OCI-LY7 (cell line): ENCODE measurements around the gene ANKH. TPM values are rescaled to one million over a fixed set of nuclear protein-coding genes. Genes with fewer than 3 reads are reported as not detected.

ENCODE experiments used
- BruUV-seq: library from RNA; stranded (reverse); fragments of 400-500 nt; replicated peaks from 2 replicates; lab custom pipeline; 2021; lab: Mats Ljungman, UMichigan
- CTCF ChIA-PET: fragments of 300-600 bp; sonication (Branson Sonifier 250); formaldehyde crosslinking; loops from one replicate; lab custom pipeline; 2022; ENCODE audit warnings: antibody characterized with exemption; ENCODE audit not compliant: unreplicated experiment; lab: Charles Lee
- POLR2A ChIA-PET: fragments of 300-600 bp; sonication (Branson Sonifier 250); formaldehyde crosslinking; loops from one replicate; lab custom pipeline; 2022; ENCODE audit warnings: antibody characterized with exemption; lab: Charles Lee
- DNase-seq: peaks from one replicate; pipeline ENCODE4 v3.0.0-alpha.2; 2015; ENCODE audit warnings: low spot score
- H2AFZ ChIP-seq: fragments of 200-600 bp; sonication (generic), shearing (Covaris generic); 2 replicates; pipeline ENCODE4 v1.6.1; 2014; ENCODE audit warnings: mild to moderate bottlenecking, antibody characterized with exemption, low read length, moderate library complexity
- H3K27ac ChIP-seq: fragments of 200-600 bp; sonication (generic); 2 replicates; pipeline ENCODE4 v1.5.1; 2014; ENCODE audit warnings: mixed run types, low read depth, mild to moderate bottlenecking, moderate library complexity, low read length, inconsistent platforms; ENCODE audit not compliant: poor library complexity, severe bottlenecking
- H3K36me3 ChIP-seq: fragments of 200-600 bp; sonication (generic); 2 replicates; pipeline ENCODE4 v1.6.1; 2014; ENCODE audit warnings: mild to moderate bottlenecking, antibody characterized with exemption, low read length, moderate library complexity, mixed read lengths; ENCODE audit not compliant: insufficient read depth
- H3K4me1 ChIP-seq: fragments of 200-600 bp; sonication (generic); 2 replicates; pipeline ENCODE4 v1.5.1; 2014; ENCODE audit warnings: mild to moderate bottlenecking, low read length; ENCODE audit not compliant: insufficient read depth, poor library complexity, severe bottlenecking
- H3K4me2 ChIP-seq: fragments of 200-600 bp; sonication (generic); 2 replicates; pipeline ENCODE4 v1.6.1; 2014; ENCODE audit warnings: mild to moderate bottlenecking, low read length
- H3K4me3 ChIP-seq: fragments of 200-600 bp; sonication (generic); 2 replicates; pipeline ENCODE4 v1.5.1; 2014; ENCODE audit warnings: mild to moderate bottlenecking, low read depth, low read length; ENCODE audit not compliant: poor library complexity, severe bottlenecking
- H3K79me2 ChIP-seq: fragments of 200-600 bp; sonication (generic); 2 replicates; pipeline ENCODE4 v1.6.1; 2016; ENCODE audit warnings: low read depth, mild to moderate bottlenecking, low read length, moderate library complexity, mixed read lengths; ENCODE audit not compliant: insufficient read depth
- H3K9me2 ChIP-seq: fragments of 200-600 bp; sonication (generic); 2 replicates; pipeline ENCODE4 v1.6.1; 2016; ENCODE audit warnings: mild to moderate bottlenecking, low read length, mixed read lengths; ENCODE audit not compliant: insufficient read depth
- H3K9me3 ChIP-seq: fragments of 200-600 bp; sonication (generic); 2 replicates; pipeline ENCODE4 v1.6.1; 2014; ENCODE audit warnings: mild to moderate bottlenecking, mixed run types, low read length, mixed read lengths
- H4K20me1 ChIP-seq: fragments of 200-600 bp; sonication (generic); 2 replicates; pipeline ENCODE4 v1.6.1; 2014; ENCODE audit warnings: mild to moderate bottlenecking, antibody characterized with exemption, low read length, moderate library complexity, mixed read lengths; ENCODE audit not compliant: insufficient read depth
- EZH2phosphoT487 ChIP-seq: fragments of 200-600 bp; sonication (generic); IDR thresholded peaks from 2 replicates; pipeline ENCODE4 v1.6.1; 2018; ENCODE audit warnings: low read depth, borderline replicate concordance, mild to moderate bottlenecking, mixed run types, antibody characterized with exemption, low read length, moderate library complexity, mixed read lengths
- intact Hi-C: fragments of 100-400 bp; cut with micrococcal nuclease; formaldehyde crosslinking; loops from one replicate; pipeline ENCODE4 v1.10.0; 2022; ENCODE audit not compliant: unreplicated experiment
- total RNA-seq, 2 experiments: library from RNA; depleted of rRNA in 1 of 2; stranded (reverse); fragments of >200 nt in 1 of 2; shearing (Covaris generic) in 1 of 2; gene quantifications; 2 replicates each; pipeline ENCODE4 v1.2.3, GENCODE V29; 2014 to 2022
- TF ChIP-seq, protein P1 (sequence below): fragments of 200-600 bp; sonication (generic); conservative IDR thresholded peaks from 2 replicates; pipeline ENCODE4 v1.5.1; 2014; ENCODE audit warnings: mild to moderate bottlenecking, antibody characterized with exemption, low read length, moderate library complexity, mixed read lengths

The ANKH gene
- total RNA-seq, 2 experiments from 2014 or later: 23.1 to 80.4 TPM

DNA sequence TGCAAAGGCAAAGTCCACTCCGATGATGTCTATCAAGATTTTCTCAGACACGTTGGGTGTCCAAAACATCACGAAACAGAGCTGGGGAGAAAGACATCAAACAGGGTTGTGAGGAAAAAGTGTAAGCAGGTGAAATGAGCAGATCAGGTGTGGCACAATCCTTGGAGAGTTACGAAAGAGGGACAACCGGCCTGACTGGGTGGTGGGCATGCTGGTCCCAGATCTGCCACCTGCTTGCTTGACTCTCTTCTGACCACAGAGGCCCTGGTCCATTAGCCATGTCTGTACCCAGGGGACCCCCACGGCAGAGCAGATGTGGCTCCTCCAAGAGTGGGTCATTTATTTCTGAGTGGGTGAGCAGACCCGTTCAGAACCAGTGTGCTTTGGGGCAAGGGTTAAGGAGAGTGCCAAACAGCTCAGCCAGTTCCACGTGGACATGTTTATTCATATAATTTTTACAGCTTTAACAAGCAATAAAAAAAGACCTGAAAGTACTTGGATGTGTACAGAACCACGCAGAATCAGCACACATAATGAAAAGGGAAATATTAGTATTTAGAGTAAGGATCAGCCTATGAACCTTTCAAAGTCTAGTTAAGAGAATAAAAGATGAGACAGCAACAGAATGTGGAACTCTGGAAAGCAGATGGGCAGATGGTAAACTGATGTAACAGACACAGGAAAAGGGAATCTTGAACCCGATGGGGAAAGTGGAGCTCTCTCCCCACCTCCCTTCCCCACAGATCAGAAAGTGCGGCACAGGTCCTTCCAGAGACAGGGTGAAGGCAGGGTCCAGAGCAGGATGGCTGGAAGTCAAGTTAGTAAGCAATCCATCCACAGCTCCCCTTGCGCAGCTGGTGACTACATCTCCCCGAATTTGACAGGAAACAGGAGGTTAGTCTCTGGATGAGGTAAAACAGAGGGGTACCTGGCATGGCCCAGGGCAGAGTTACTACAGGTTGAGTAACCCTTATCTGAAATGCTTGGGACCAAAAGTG is 154.5 kb downstream of the ANKH start:
- no TSS peak for BruUV-seq
- ChIA-PET POLR2A (no interaction called here), CTCF (no interaction called here)
- no peaks in the 10 kb centered on the region for H3K79me2 ChIP-seq
- no peak overlapping the region for H2AFZ ChIP-seq
- no peak overlapping the region for H3K27ac ChIP-seq
- H3K36me3 ChIP-seq: peaks cover 51% of the 10 kb centered on the region
- no peaks in the 10 kb centered on the region for H4K20me1 ChIP-seq
- TF ChIP-seq, protein P1, sequence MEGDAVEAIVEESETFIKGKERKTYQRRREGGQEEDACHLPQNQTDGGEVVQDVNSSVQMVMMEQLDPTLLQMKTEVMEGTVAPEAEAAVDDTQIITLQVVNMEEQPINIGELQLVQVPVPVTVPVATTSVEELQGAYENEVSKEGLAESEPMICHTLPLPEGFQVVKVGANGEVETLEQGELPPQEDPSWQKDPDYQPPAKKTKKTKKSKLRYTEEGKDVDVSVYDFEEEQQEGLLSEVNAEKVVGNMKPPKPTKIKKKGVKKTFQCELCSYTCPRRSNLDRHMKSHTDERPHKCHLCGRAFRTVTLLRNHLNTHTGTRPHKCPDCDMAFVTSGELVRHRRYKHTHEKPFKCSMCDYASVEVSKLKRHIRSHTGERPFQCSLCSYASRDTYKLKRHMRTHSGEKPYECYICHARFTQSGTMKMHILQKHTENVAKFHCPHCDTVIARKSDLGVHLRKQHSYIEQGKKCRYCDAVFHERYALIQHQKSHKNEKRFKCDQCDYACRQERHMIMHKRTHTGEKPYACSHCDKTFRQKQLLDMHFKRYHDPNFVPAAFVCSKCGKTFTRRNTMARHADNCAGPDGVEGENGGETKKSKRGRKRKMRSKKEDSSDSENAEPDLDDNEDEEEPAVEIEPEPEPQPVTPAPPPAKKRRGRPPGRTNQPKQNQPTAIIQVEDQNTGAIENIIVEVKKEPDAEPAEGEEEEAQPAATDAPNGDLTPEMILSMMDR: no peak
- no peak for TF ChIP-seq EZH2phosphoT487
- H3K4me3 ChIP-seq: no peak overlapping the region
- DNase-seq: no peak
- intact Hi-C loops: no loop called here
- no peaks in the 10 kb centered on the region for H3K9me3 ChIP-seq
- H3K4me2 ChIP-seq: no peak overlapping the region
- no peaks in the 10 kb centered on the region for H3K4me1 ChIP-seq
- no peaks in the 10 kb centered on the region for H3K9me2 ChIP-seq

DNA sequence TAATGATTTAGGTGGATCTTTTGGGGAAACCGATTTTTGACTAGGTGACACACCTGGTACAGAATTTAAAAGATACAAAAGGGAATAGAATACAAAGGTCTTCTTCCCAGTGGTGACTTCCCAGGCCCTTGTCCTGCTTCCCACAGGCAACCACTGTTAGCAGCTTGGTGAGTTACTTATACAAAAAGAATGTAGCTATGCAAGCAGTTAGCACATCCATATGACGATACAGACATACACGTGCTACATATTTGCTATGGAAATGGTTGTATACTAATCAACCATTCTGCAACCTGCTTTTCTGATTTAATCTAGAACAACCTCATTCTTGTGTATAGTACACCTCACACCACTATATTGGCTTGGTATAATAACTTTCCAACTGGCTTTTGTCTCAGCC is 156.1 kb downstream of the ANKH start:
- Histone ChIP-seq H3K27ac (no peak overlapping the region), H3K36me3 (peaks cover 66% of the 10 kb centered on the region)
- CTCF ChIA-PET: no interaction called here

More for the DNA sequence above, 156.1 kb downstream of the ANKH start:
- H3K4me1 ChIP-seq: no peaks in the 10 kb centered on the region
- no peaks in the 10 kb centered on the region for H4K20me1 ChIP-seq
- H3K4me3 ChIP-seq: no peak overlapping the region
- BruUV-seq: no TSS peak
- POLR2A ChIA-PET: no interaction called here
- H3K79me2 ChIP-seq: no peaks in the 10 kb centered on the region
- intact Hi-C loops: no loop called here
- DNase-seq: no peak
- TF ChIP-seq EZH2phosphoT487: no peak
- TF ChIP-seq, protein P1: no peak
- no peak overlapping the region for H2AFZ ChIP-seq
- H3K4me2 ChIP-seq: no peak overlapping the region
- no peaks in the 10 kb centered on the region for H3K9me2 ChIP-seq
- no peaks in the 10 kb centered on the region for H3K9me3 ChIP-seq
